Epidermal melanocyte (primary cell): ENCODE results near the gene DGUOK.

ENCODE experiments used
- DNase-seq: peaks from one replicate; pipeline ENCODE4 v3.0.0; 2011; ENCODE audit warnings: low spot score; ENCODE audit not compliant: insufficient read length

Gene DGUOK

DNA sequence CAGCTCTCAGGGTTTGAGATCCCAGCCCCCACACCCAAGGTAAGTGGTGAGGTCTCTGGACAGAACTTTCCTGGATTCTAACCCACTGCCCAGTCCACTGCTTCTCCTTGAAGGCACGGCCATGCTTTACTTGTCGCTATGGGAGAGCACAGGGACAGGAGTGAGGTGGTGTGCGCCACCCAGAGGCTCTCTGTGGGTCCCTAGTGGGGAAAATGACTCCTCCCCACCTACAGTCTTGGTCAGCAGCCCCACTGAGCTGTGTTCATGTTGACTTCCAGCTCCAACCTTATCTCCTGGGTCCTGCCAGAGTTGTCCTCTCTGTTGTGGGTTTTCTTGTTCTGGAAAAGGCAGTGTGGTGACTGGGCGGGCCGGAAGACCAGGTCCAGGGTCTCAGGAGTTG is 69.1 kb downstream of the DGUOK start:
- no peak for DNase-seq

DNA sequence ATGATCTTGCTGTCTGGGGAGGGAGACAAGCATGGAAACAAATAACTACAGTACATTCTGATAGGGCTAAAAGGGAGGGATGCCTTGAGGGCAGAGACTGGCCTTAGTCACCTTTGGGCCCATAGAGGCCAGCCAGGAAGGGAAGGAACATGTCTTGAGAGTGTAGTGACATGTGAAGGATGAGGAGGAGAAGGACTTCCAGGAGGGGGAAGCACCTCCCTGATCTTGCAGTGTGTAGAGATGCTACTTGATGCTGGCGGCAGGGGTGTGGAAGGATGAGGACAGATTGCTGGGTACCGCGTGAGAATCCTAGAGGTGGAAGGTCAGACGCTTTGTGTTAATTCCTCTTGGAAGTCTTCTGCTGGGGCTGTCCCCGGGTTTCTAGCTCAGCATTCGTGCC is 71.1 kb downstream of the DGUOK start:
- DNase-seq = no peak

DNA sequence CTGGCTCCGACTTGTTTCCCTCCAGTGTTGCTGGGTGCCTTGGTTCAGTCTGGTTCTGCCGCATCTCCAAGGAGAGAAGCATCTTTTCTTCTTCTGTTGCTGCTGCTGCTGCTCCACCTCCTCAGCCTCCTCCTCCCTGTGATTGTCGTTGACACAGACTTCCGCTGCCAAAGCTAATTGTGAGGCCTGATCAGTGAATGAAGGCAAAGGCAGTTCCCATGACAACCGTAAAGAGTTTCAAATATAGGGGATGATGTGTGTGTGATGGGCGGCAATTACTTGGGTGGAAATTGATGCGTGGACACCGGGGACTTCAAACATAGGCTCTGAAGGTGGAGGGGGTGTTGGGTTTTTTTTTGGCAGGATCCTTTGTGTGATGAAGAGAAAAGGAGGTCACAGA is 71.8 kb downstream of the DGUOK start:
- no peak for DNase-seq

DNA sequence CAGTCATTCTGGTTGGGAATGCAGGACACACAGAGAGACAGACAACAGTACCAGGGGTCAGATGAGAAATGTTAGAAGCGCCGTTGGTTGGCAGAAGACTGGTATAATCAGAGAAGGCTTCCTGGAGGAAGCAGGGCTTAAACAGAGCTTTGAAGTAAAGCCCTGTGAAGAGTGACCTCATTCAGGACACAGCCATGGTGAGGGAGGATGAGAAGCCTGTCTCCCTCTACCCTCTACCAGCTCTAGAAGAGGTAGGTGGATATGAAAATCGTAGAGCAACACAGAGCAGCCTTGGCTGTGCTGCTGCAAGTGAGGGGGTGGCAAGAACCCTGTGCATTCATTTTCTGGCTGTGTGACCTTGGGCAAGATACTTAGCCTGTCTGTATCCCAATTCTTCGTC is 72.3 kb downstream of the DGUOK start:
- DNase-seq = no peak

DNA sequence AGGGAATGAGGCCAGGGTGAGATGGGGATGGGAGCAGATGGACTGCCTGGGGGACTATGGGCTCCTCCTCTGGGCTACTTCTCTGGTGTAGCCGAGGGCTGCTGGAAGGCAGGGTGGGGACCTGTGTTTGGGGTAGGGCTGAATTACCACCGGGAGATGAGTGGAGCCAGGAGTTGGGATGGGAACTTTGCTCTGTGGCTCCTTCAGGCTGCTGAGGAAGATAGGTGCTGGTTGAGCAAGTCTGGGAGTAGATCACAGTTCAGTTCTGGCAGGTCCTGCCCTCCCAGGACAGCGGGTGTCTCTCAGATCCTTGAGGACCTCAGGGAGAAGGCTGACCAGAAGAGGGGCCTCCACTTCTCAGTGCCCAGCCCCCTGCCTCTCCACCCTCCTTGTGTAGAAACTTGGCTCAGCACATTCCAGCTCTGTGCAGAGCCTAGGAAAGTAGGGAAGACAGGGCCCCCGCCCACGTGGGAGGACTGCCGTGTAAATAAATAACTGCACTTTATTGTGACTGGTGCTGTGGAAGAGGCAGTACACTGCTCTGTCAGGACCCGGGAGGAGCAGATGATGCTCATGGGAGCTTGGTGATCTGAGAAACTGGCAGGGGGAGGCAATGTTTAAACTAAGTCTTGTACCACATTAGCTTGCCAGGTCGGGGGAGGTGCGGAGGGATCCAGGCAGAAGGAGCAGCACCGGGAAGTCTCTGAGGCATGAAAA is 73.4 kb downstream of the DGUOK start:
- DNase-seq = no peak

DNA sequence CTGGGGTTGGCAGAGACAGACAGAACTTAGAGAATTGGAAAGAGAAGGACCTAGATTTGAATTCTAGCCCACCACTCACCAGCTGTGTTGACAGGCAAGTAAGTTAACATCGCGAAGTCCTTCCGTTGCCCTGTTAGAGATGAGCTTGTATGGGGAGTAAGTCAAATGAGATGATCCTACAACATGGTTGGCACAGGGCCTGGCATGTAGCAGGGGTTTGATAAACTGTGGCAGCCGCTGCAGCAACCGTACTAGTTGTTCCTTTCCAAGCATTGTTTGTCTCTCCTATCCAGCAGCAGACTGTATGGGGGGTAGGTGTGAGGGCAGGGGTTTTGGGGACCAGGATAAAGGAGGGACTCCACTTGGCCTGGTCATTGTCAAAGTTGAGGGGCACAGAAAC is 74.0 kb downstream of the DGUOK start:
- DNase-seq = no peak

DNA sequence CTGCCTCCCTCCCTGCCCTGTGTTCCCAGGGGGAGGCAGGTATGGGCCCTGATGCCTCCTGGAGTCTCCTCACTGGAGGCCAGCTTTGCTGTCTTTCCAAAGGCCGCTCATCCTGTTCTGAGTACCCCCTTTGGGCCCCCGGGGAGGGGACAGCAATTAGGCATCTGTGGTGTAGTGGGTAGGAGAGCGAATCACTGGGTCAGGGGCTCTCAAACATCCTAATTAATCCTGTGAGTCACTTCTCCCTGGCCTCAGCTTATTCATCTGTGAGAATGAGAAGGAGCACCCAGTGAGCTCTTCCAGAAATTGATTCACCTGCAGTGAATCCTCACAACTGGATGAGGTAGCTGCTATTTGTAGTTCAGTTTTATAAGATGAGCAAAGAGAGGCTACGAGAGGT is 74.4 kb downstream of the DGUOK start:
- DNase-seq = no peak

DNA sequence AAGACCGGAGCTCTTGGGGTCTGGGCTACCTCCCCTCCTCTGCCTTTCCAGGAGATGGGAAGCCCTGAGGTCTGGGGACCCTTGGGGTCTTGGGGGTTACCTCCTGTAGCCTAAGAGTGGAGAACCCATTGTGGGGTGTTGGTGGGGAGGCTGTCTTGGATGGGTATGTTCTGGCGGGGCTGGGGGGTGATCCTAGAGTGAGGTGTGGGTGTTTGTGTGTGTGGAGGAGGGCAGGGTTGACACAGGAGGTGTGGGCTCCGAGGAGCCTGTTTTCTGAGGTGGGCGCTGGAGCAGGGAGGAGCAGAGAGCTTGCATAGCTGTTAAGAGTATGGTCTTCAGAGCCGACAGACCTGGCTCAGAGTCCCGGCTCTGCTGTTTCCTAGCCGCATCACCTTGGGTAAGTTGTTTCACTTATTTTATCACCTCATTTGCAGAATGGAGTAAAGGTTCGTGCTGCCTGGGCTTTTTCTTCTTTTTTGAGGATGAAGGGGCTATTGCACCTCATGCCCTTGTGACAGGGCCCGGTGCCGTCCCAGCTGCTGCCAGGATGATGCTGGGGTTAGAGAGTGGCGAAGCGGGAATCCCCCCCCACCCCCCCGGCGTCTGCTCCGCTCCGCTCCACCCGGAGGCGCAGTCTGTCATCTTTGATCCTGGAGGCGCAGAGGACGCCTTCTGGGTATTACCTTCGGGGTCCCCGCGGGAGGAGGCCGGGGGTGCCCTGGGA is 75.3 kb downstream of the DGUOK start:
- DNase-seq = no peak

DNA sequence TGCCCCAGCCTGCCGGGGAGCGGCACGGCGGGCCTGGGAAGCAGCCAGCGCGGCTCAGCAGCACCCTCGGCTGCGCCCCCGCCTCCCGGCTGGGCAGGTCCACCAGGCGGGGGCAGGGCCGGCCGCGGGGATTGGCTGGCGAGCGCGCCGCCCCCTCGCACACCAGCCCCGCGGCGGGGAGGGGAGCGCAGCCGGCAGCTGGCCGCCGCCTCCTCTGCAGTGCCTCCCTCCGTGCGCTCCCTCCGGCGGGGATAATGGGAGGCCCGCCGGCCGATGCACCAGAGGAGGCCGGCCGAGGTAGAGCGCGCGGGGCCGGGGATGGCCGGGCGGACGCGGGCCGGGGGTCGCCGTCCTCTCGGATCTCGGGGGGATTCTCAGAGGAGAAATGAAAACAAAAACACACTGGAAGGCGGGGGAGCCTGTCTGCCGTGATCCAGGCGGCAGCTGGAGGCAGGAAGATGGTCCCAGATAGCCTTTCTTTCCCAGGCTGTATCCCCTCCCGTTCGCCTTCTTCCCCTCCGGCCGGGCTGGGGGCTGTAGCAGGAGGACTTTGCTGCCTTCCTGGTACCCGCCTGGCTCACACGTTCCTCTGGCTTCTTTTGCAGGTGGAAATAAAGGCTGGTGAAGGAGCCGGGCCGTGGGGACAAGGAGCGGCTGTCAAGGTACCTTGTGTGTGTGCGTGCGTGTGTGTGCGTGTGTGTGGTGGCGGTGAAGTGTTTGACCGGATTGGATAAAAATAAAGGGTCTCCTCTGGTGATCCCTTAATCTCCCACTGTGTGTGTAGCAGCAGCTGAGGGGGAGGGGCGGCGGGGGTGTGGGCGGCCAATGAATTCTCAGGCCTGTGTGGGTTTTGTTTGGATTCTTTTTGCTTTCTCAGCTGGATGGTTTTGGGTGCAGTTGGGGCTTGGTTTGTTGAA is 76.1 kb downstream of the DGUOK start:
- DNase-seq = peak; percentile 72

DNA sequence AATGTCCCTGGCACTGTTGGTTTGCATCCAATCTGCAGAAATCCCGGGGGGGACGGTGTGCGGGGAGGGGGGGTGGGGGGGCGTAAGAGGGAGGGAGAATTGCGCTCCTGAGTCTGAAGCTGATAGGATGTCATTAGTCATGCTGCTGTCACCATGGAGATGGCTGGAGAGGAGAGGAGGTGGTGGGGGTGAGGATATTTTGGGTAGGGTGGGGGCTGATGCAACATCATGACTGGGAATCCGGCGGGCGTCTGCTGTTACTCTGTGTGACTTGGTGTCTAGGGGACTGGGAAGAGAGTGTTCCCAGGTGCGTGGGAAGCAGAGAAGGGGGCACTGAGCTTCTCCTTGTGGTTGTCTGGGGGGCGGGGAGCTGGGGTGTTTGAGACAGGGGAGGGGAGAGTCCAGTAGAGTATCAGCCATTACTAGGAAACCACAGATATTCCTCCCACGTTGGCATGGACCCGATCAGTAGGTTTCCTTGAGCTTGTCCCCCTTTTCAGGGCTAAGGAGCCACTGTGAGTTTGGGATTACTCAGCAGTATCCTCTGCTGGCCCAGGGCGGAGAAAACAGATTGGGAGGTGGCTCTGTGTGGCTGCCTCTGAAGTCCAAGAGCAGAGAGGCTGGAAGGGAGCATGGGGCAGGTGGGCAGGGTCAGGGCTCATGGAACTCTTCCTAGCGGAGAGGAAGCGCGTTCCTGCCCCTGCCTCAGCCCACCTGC is 77.0 kb downstream of the DGUOK start:
- no peak for DNase-seq

DNA sequence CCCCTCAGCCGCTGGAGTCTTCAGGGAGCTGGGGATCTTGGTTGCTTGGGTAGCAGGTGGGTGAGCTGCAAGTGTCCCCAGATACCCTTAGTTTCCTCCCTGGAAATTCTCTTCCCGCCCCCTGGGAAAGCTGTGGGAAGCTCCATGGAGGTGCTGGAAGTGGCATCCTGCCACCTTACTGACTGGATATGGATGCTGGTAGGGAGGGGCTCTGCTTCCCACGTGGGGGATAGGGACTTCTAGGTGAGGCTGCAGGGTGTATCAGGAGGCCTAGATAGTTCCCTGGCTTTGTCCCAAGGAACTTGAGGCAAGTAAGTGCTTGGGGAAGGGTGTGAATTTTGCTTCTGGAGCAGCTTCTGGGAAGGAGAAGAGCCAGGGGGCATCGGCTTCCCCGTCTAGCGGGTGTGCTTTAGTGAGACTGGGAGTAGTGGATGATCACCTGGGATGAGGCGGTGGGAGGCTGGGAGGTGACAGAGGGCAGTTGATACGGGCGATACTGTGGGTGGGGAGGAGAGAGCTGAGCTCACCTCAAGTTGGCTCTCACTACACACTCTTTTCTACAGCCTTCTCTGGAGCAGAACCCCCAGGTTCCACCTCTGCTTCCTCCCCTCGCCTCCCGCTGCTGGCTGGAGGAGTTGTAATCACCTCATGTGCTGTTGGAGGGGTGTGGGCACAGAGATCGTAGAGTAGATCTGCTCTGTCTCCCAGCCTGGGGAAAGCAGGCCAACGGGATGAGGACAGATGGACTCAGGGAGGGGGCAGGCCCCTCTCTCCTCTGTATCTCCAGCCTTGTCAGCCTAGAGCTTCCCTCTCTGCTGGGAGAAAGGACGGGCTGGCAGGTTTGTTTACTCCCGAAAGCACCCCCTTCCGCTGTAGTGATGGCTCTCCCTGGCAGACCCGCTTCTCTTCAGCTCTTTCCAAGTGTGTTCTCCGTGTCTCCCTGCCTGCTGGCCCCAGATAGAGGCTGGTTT is 77.8 kb downstream of the DGUOK start:
- no peak for DNase-seq

DNA sequence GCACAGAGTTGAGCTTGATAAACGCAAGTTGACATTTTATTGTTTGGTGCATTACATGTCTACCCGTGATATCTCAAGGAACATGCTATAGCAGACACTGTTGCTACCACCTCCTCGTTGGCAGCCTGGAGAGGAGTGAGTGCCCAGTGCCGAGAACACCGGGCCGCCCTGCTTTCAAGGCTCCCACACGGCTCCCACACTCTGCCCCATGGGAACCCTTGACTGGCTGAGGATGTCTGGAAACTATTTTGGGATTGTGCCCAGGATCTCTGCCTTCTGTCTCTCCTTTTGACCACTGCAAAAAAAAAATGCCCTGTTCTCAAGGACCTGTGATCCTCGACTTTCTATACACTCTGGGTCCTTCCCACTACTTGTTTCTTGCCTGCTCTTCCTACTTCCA is 79.1 kb downstream of the DGUOK start:
- DNase-seq = no peak

DNA sequence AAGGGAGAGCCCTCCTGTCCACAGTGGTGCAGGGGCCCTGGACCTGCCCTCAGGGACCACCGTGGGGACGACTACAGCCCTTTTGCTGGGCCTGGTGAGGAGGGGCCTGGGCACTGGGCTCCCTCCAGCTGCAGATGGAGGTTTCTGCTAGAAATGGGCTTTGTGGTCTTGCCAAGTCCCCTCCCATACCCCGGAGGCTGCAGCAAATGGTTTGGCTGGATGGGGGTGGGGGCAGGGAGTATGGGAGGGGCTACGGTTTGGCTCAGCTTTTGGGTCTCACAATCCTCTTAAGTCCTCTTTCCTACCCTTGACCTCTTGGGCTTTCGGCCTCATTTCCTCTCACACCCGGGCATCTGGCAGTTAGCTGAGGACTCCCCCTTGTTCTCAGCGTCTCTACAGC is 79.8 kb downstream of the DGUOK start:
- no peak for DNase-seq

DNA sequence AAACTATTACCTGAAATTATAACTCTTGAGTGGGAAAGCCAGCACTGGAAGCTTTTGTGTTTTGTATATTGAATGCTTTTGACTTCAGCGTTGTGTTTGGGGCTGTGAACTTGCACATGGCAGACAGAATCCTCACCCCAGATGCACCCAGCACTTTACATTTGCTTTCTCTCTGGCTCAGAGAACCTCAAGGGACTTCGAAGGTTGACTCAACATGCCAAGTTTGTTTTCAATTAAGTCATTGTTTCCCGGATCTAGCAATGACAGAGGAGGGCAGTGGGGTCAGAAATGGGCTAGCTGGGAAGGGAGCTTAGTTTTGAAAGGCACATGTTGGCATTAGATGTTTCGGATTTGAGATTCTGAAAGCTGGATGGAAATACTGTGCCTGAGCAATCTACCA is 80.4 kb downstream of the DGUOK start:
- DNase-seq = no peak

DNA sequence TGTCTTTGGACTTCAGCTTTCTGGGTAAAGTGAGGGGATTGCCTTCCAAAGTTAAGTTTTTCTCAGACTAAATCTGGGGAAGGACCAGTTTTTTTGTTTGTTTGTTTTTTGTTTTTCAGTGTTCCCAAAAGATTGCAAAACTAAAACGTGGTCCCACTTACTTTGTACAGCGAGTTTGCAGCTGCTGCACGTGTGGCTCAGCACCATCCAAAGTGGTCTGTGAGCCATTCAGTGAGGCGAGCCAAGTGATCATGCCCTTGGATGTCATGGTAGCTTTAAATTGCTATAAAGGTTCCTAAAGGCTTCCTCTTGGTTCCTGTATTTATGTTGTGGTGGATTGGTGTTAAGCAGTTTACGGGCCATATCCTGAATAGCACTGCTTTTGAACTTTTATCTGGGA is 81.0 kb downstream of the DGUOK start:
- no peak for DNase-seq
